ENCODE measurements around the gene SLC38A11.

SLC38A11 gene

GRCh38 chr2:164969909-164970690, 14.8 kb upstream of the SLC38A11 start:
- no peak for DNase-seq (ENCODE audit: low spot score)

DNA sequence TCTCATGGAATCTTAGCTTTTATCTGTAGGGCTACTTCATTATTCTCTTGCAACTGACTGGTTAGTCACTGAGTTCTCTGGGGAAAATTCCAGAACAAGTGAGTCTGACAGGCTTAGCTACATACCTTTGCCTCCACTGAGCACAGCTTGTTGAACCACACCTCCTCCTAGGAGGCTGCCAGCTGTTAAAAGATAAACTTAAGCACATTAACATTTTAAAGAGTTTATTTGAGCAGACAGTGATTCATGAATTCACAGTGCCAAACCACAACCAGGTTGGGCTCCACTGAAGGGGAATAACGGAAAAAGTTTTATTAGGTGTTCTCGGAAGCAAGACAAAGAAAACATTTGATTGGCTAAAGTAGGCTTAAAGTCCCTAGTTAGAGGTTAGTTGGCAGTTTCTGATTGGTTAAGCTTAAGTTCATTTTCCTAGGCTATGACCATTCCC, 12.5 kb upstream of the SLC38A11 start:
- no peak for DNase-seq (ENCODE audit: low spot score)

GRCh38 chr2:164967361-164967760, 12.0 kb upstream of the SLC38A11 start:
- DNase-seq (ENCODE audit: low spot score), result no peak

DNA sequence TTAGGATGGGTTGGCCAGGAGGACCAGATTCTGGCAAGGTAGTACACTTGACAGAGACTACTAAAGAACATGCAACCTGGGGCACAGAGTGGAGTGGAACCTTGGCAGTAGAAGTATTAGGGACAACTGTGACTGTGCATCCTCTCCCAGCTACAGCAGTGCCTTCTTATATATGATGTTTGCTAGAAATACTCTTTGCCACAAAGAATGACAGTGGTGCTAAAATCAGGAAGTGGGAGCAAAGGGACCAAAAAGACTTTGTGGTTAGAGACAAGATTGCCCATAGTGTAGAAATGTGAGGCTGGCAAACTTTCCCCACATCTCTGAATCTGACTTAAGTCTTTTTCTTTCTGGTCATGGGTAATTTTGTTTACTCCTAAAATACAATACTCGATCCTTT, 9.4 kb upstream of the SLC38A11 start:
- DNase-seq (ENCODE audit: low spot score), result no peak

- no peak for DNase-seq (ENCODE audit: low spot score)
Observed at GRCh38 chr2:164960159-164960558, 4.8 kb upstream of the SLC38A11 start.

DNA sequence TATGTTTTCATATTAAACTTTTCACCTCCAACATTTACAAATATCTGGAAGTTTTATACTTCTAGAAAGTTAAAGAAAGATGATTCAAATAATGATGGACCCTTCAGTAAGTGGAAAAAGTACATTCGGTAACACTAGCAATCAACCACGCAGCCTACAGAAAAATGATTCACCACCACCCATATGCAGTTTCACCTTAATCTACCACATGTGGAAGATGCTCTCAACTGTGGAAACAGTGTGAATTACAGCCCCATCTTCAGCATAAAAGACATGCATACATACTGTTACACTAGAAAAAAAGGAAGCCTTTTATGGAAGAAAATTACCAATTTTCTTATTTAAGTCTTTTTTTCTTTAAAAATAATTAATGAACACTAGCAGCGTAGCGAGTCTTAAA, 1.1 kb downstream of the SLC38A11 start:
- DNase-seq (ENCODE audit: low spot score), result no peak

DNA sequence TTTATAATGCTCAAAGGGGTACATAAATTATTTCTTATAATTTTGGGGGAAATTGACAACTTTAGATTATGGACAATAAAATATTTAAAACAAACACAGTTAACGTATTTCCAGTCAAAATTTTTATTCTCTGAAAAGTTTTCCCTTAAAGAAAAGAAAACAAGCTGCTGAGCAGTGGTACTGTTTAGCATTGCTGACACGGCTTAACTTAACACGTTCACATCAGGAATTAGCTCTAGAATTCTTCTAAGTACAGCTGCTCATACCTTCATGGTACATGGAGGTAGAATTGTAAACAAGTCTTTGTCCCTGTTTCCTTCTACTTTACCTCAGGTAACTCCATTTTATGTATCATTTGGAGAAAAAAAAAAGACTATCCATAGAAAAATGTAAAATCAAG, 2.0 kb downstream of the SLC38A11 start:
- no peak for DNase-seq (ENCODE audit: low spot score)

GRCh38 chr2:164952057-164952702, 3.1 kb downstream of the SLC38A11 start:
- no peak for DNase-seq (ENCODE audit: low spot score)

- no peak for DNase-seq (ENCODE audit: low spot score)
Observed at GRCh38 chr2:164948540-164948939, 6.8 kb downstream of the SLC38A11 start.

GRCh38 chr2:164947281-164947680, 8.0 kb downstream of the SLC38A11 start:
- DNase-seq (ENCODE audit: low spot score), result no peak

DNA sequence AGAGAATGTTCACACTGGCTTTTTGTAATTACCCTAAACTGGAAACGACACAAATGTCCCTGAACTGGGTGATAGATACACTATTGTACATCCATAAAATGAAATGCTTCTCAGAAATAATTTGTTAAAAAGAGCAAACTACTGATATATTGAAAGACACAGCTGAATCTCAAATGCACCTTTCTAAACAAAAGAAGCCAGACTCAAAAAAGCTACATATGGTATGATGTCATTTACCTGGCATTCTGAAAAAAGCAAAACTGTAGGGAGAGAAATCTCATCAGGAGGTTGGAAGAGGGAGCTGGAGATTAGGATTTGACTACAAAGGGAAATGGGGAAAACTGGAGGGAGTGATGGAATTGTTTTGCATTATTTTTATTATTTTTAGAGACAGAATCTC, 12.0 kb downstream of the SLC38A11 start:
- DNase-seq (ENCODE audit: low spot score), result no peak

- no peak for DNase-seq (ENCODE audit: low spot score)
Observed at GRCh38 chr2:164937864-164938401, 17.4 kb downstream of the SLC38A11 start.

DNA sequence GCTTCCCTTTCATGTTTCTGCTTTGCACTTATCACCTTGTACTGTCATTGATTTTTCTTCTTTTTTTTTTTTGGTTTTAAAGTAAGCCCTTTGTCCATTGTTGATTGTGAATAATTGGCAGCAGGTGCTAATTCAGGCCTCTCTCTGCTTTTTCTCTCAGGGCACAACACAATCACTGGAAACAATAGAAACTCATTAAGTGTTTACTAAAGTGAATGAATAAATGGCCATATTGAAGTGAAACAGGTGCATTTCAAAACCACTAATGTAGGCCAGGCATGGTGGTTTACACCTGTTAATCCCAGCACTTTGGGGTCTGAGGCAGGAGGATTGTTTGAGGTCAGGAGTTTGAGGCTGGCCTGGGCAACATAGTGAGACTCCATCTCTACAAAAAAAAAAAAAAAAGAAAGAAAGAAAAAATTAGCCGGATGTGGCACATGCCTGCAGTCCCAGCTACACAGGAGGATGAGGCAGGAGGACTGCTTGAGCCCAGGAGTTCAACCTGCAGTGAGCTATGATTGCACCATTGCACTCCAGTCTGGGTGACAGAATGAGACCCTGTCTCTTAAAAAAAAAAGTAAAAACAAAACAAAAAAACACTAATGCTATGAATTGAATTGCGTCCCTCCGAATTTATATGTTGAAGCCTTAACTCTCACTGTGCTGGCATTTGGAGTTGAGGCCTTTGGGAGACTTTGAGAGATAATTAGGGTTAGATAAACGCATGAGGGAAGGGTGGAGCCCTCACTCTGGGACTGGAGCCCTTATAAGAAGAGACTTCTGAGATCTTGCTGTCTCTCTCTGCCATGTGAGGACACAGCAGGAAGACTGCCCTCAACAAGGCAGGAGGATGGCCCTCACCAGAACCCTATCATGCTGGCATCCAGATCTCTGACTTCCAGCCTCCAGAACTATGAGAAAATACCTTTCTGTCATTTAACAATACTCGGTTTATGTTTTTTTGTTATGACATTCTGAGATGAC, 19.9 kb downstream of the SLC38A11 start:
- DNase-seq (ENCODE audit: low spot score), result no peak

DNA sequence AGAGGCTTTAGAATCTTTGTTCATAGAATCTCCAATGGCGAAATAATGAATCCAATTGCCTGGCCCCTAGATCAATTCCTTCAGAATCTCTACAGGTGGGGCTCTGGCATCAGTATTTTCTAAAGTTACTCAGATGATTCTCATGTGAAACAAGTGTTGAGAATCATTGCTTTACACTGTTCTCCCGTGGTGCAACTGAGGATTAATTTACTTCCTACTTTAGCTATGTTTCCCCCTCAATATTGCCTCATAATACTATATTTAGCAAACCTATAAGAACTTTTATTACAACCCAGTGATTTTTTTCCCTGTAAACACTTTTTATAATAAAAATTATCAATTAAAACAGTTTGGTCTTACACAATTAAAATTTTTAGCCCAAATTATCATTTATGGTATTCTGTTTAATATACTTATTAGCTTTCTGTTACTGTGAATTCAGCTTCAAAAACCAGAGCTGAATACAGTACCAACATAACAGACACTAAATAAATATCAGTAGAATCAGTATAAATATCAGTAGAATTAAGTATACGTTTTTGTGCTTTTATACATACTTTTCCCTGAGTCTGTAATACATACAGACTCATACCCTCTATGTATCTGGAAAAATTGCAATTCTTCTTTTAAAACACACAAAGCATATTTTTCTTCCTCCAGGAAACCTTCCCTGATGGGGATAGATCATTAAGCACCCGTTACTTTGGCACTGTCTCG, 20.8 kb downstream of the SLC38A11 start:
- no peak for DNase-seq (ENCODE audit: low spot score)

DNA sequence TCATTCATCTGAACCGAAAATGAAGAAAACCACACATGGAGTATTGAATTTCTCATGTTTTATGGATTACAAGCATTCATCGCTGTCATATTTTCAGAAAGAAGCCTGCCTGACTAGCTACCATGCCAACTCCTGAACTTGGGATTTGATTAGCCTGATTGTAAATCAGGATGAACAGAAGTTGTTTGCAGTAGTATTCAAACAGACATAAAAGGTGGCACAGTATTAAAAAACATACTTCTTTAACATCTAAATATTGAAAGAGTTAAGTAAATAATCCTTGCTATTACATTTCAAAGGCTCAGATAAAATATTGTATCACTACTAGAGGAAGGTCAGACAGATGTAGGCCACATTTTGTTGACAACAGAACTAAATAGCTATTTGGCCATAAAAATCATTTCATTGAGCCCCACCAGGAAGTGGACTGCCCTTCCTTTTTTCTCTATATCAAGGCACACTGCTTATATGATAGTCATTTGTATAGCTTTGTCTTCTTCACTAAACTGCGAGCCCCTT, 21.6 kb downstream of the SLC38A11 start:
- no peak for DNase-seq (ENCODE audit: low spot score)

- DNase-seq (ENCODE audit: low spot score), result no peak
Observed at GRCh38 chr2:164932377-164932776, 22.9 kb downstream of the SLC38A11 start.

- DNase-seq (ENCODE audit: low spot score), result no peak
Observed at GRCh38 chr2:164928101-164928673, 27.1 kb downstream of the SLC38A11 start.

DNA sequence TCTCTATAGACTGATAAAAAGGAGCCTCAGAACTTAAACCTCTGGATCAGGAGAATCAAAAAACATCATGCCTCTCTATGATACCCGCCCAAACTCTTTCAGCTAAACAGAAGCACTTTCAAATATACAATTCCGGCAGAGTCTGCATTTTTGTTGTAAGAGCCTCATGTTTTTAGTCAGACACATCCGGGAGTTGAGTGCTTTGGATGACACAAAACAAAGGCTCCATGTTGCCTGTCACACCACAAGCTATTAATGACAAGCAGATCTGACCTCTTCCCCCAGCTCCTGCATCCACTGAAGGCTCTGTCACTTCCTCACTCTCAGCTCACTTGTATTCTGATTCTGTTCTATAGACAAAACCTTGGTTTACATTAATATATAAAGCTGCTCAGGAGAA, 33.2 kb downstream of the SLC38A11 start:
- DNase-seq (ENCODE audit: low spot score), result no peak

DNA sequence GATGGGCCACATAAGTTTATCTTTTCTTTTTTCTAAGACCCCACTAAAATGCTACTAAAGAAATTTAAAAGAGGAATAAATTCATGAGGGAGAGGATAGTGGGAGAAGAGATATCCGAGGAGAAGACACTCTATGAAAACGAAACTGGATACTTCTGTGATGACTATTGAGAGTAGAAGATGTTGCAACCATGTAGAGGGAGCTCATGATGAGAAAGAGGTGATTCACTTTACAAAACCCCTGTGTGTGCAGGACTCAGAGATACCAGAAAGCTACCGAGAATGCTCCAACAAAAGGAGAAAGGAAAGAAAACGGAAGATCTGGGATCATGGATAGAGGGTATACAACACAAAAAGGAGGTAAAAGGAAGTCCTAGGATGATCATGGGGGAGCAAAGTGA, 34.9 kb downstream of the SLC38A11 start:
- DNase-seq (ENCODE audit: low spot score), result no peak

GRCh38 chr2:164917296-164917903, 37.9 kb downstream of the SLC38A11 start:
- no peak for DNase-seq (ENCODE audit: low spot score)

DNA sequence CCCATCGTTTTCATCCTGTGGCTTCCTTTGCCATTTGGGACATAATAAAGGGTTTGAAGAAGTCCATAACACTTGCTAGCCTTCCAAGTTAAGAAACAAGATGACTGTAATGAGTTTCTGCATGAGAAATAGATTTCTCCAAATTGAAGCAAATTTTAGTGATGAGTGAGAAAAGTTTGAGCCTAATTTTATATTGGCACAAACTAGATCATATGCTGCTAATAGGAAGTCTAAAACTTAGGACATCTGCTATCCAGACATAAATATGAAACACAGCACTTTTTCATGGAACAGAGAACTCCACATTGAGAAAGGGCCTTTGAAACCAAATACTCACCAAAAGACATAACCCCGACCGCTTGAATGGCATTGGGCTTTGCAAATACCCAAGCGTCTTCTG, 39.8 kb downstream of the SLC38A11 start:
- DNase-seq (ENCODE audit: low spot score), result no peak

Data from hematopoietic multipotent progenitor cell treated with erythropoietin and hydrocortisone succinate and interleukin-3 and kit ligand, for 17 days (in vitro differentiated cells).